SK-N-SH (cell line): ENCODE measurements around the gene ZSCAN10.

Experiments used
- GABPA ChIP-seq: IDR thresholded peaks from 2 replicates; pipeline ENCODE4 v1.4.0; 2012; ENCODE audit warnings: low read depth, mild to moderate bottlenecking
- POLR2AphosphoS5 ChIP-seq: IDR thresholded peaks from 2 replicates; pipeline ENCODE4 v1.6.1; 2012; ENCODE audit warnings: low read depth, low read length

DNA sequence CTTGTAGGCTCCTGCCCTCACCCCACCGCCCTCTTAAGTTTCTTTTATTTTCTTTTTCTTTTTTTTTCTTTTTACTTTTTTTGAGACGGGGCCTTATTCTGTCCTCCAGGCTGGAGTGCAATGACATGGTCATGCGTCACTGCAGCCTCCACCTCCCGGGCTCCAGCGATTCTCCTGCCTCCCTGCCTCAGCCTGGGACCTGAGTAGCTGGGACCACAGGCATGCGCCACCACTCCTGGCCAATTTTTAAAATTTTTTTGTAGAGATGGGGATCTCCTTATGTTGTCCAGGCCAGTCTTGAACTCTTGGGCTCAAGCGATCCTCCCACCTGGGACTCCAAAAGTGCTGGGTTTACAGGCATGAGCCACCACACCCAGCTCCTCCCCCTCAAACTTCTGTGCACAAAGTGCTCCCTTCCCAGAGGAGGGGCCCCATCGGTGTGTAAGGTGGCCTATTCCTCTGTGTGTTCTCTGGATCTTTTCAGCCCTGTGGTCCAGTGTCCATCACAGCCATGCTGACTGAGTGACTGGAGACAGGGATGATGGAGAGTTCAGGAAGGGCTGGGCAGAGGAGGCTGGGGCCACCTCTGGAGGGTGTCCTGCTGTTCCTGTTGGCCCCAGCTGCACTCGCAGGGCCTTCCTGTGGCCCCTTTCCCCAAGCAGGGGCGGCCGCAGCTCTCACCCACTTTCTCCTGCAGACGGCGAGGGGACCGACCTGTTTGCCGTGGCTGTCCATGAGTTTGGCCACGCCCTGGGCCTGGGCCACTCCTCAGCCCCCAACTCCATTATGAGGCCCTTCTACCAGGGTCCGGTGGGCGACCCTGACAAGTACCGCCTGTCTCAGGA is 42.5 kb downstream of the ZSCAN10 start:
- TF ChIP-seq GABPA (no peak), POLR2AphosphoS5 (no peak)
